ENCODE data around the gene GRID1.

GRCh38 chr10:86282664-86283465, 83.7 kb downstream of the GRID1 start:
- TF ChIP-seq POLR2AphosphoS5 (IDR thresholded peaks at IDR 0.05): no peak
- TF ChIP-seq, protein P1, sequence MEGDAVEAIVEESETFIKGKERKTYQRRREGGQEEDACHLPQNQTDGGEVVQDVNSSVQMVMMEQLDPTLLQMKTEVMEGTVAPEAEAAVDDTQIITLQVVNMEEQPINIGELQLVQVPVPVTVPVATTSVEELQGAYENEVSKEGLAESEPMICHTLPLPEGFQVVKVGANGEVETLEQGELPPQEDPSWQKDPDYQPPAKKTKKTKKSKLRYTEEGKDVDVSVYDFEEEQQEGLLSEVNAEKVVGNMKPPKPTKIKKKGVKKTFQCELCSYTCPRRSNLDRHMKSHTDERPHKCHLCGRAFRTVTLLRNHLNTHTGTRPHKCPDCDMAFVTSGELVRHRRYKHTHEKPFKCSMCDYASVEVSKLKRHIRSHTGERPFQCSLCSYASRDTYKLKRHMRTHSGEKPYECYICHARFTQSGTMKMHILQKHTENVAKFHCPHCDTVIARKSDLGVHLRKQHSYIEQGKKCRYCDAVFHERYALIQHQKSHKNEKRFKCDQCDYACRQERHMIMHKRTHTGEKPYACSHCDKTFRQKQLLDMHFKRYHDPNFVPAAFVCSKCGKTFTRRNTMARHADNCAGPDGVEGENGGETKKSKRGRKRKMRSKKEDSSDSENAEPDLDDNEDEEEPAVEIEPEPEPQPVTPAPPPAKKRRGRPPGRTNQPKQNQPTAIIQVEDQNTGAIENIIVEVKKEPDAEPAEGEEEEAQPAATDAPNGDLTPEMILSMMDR (IDR thresholded peaks at IDR 0.05 in 8 of 11, conservative IDR thresholded peaks at IDR 0.05 in 3 of 11): no peak
- TF ChIP-seq POLR2A (IDR thresholded peaks at IDR 0.05): no peak
